ENCODE data around the gene HUS1.
"Not testable (repeated sequence)": the region's sequence is repeated elsewhere in the genome, so short reads cannot be mapped to it uniquely, and the experiment has no call there.

Gene HUS1

GRCh38 chr7:47916514-47916913, 62.9 kb downstream of the HUS1 start:
- DNase-seq: not testable (repeated sequence)

GRCh38 chr7:47915616-47915976, 63.8 kb downstream of the HUS1 start:
- DNase-seq: no peak

- DNase-seq: no peak
Measured at GRCh38 chr7:47914717-47915615, 64.4 kb downstream of the HUS1 start.
